ENCODE data around the gene UBE2QL1. TPM values are rescaled to one million over a fixed set of nuclear protein-coding genes. Genes with fewer than 3 reads are reported as not detected.
"Not testable (repeated sequence)": the region's sequence is repeated elsewhere in the genome, so short reads cannot be mapped to it uniquely, and the experiment has no call there.

UBE2QL1 gene
- total RNA-seq, 1 donor from 2014 or later = not detected

GRCh38 chr5:6494939-6495338 lies 46.3 kb downstream of the UBE2QL1 start:
- DNase-seq (ENCODE audit: extremely low read depth, low read depth, low spot score) = no peak

DNA sequence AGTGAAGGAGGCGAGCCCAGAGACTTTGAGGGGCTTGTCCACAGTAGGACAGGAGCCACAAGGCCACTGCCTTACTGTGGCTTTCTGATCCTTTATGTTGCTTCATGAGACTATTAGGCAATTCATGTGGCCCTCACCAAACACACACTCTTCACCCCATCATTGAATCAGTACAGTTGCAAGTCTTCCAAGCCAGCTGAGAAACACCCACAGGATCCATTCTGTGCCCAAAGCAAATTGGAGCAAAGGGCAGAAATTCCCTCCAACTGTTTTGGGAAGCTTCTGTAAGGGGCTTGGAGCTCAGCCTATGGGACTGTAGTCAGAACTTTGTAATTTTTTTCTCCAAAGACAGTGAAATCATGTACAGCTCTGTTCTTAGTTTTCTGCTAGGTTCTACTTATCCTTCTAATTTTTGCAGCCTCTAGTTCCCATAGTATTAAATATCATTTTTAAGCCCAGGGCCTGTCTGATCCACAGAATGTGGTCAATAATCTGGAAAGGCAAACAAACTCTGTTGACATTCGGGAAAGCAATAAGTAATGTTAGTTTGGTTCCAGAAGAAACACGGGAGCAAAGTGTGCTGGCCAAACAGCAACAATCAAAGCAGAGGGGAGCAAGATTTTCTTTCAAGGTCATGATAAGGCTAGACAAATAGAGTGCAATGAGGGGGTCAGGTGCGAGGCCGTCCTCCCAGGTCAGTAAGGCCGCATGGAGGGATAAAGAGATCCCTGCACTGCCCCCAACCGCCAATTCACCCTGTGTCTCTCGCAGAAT lies 47.0 kb downstream of the UBE2QL1 start:
- DNase-seq (ENCODE audit: extremely low read depth, low read depth, low spot score) = no peak

DNA sequence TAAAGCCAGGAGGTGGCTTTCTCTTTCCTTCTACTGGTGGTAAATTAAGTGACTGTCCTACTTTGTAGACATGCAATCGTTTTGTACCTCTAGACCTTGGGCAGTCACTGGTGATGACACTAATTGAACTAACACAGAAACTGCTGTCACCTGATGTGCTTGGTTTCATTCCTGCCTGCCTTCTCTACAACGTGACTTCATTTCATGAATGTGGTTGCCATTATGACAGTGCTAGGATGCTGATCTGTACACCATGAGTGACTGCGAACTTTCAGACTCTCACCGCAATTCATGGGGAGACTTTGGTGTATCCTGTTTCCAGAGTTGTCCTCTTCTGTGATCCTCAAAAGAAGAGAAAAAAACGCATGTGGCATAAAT lies 47.5 kb downstream of the UBE2QL1 start:
- no peak for DNase-seq (ENCODE audit: extremely low read depth, low read depth, low spot score)

DNA sequence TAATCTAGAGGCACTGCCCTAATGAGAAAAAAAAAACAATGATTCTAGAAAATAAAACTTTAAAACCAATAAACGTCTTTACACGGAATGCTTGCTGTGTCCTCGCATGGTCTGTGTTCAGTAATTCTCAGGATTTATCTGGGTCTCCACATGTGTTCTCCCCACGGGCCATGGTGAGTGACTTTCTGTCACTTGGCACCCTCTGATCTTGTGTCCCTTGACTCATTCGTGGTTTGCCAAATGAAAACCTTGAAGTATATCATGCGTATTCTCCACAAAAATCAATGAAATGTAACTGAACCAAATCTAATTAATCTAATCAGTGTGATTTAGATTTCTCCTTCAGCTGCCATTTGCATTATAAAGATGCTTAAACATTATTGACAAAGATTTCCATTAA lies 48.0 kb downstream of the UBE2QL1 start:
- DNase-seq (ENCODE audit: extremely low read depth, low read depth, low spot score) = no peak

DNA sequence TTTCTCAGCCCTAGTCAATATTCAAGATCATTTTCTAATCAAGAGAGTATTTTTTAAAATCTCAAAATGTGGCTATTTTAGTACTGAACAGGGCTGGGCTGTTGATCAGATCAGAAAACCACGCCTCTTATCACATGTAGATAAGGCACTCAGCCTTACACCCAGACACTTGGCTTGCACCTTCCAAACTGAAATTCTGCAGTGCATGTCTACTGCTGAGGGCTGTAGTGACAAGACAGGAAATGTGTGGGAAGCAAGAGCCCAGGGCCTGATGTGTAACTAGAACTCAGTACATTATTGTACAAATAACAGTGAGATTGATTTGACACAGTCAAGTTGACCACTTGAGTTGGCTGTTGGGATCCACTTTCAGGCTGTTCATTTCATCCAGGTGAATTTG lies 48.6 kb downstream of the UBE2QL1 start:
- no peak for DNase-seq (ENCODE audit: extremely low read depth, low read depth, low spot score)

DNA sequence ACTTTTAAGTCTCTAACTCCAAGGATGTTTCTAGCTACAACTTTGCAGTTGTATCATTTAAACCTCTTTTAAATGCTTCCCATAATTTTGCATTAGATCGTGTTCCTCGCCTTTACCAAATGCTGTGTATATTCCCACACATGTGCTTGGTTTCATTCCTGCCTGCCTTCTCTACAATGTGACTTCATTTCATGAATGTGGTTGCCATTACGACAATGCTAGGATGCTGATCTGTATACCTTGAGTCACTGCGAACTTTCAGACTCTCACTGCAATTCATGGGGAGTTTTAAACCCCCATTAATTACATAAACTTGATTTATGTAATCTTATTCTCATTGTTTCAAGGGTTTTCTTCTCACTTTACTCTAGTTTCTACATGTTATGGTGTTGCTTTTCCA lies 50.3 kb downstream of the UBE2QL1 start:
- DNase-seq (ENCODE audit: extremely low read depth, low read depth, low spot score) = no peak

DNA sequence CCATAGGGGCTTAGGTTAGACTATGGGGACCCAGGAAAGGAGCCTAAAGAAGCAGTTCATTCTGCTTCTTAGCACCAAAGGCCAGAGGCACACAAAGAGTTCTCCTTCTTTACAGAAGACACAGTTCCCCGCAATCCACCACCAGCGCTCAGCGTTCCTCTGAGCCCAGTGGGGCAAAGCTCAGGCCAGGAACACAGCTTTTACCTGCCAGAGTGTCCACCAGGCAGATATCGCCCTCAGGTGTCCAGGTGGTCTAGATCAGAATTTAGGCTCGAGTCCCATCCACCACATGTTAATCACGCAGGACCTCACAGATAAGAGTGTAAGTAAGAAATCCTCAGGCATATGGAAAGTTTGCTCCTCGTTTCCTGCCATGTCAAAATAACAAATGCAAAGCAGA lies 53.0 kb downstream of the UBE2QL1 start:
- no peak for DNase-seq (ENCODE audit: extremely low read depth, low read depth, low spot score)

DNA sequence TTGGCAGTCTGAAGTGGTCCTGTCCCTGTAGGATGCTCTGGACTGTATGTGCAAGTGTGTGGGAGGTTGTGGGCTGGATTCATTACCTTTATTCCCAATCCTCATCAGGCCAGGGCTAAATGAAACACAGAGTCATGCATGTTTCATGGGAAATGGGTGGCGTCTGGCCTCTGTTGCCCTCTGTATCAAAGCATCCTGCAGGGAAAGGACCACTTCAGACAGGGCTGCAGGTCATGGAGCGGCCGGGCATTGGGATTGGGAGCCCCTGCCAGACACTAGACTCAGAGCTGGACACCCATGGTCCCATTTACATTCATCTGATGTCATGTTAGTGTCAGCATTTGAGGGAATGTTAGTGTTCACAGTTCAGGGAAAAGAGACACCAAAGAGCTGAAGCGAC lies 53.8 kb downstream of the UBE2QL1 start:
- DNase-seq (ENCODE audit: extremely low read depth, low read depth, low spot score) = no peak

GRCh38 chr5:6503342-6503741 lies 54.7 kb downstream of the UBE2QL1 start:
- DNase-seq (ENCODE audit: extremely low read depth, low read depth, low spot score) = no peak

DNA sequence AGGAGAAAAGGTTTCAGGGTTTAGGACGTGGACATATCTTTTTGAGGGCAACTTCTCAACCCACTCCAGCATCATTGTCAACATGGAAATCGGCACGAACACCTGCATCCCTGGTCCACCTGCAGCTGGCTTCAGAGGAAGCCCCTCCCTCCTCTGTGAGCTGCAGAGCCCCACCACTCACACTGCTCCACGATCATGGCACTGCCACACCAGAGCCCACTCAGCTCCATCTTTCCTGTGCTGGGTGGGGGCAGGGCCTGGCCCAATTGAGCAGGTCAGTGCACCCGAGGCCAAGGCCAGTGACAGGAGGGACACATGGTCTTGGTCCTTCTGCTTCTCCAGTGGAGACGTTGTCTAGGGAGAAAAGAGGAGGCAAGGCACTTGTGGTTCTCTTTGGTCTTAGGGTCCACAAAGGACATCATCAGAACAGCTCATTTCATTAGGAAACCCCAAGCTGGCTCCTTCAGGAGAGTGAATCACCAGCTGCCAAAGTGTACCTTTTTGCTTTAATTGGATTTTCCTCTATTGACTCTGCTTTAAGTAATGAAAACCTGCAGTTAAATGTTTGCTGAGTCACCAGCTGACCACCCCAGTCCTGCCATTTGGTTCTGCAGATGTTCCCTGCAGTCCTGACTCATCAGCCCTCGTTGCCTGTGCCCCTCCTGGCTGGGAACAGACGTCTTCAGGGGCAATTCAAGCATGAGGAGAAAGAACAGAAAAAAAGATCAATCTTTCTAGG lies 56.2 kb downstream of the UBE2QL1 start:
- no peak for DNase-seq (ENCODE audit: extremely low read depth, low read depth, low spot score)

- no peak for DNase-seq (ENCODE audit: extremely low read depth, low read depth, low spot score)
Observed at GRCh38 chr5:6505416-6505755, 56.7 kb downstream of the UBE2QL1 start.

DNA sequence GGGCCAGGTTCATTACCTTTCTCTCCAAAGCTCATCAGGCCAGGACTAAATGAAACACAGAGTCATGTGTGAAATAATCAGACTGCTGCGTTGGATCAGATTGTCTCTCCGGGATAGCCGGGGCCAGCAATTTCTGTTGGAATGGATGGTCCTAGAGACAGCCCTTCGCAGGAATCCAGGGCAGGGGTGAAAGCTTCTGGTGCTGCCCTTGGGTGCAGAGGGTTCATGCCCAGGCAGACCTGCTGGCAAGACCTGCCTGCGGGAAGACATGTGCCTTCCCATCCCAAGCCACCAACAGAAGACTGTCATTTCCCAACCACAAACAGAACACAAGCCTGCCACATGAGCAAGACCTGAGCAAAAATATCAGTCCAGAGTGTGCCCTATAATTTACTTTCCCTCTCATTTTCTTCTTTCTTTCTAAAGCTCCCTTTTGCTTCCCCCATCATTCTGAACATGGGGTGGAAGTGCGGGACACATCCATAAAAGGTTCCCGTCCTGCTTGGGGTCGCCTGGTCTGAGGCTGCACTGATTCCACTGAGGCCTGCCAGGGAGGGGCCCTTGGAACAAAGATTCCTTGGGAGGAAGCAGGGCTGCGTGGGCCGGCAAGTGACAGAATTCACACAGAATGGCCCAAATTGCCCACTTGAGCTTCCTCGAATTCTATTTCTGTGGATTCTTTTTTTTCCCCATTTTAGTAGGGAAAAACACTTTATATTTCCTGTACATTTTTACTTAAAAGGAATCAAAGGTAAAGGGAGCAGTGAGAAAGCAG lies 57.3 kb downstream of the UBE2QL1 start:
- DNase-seq (ENCODE audit: extremely low read depth, low read depth, low spot score) = no peak

DNA sequence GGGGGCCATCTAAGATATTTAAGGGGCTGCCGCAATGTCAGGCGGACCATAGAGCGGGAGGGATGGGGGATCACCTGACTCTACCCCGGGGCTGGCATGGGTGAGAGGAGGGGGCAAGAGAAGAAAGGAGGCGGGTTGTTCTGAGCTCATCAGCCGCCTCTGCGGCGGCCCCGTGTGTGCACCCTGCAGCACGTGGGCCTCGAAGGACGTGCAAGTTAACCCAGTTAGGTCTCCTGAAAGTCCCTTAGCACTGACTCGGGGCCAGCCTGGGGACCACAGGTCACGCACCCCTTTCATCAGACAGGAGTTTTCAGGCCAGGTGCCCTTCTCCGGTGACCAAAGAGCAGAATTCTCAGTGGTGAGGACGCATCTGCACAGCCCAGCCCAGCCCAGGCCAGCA lies 58.0 kb downstream of the UBE2QL1 start:
- no peak for DNase-seq (ENCODE audit: extremely low read depth, low read depth, low spot score)

- DNase-seq (ENCODE audit: extremely low read depth, low read depth, low spot score) = no peak
Observed at GRCh38 chr5:6508931-6509330, 60.3 kb downstream of the UBE2QL1 start.

DNA sequence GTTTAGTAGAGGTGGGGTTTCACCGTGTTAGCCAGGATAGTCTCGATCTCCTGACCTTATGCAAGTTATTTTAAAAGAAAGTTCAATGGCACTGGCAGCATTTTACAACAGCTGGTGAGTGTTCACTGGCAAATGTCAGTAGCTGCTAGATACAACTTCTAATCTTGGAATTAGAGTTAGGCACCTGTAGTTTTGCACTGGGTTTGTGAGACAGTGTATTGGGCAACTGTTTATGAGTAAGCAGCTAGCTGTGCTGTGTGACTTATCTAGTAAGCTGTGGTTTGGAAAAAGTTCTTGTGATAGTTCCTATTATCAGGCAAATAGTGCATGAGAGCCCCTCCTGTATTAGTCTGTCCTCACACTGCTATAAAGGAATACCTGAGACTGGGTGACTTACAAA lies 61.5 kb downstream of the UBE2QL1 start:
- no peak for DNase-seq (ENCODE audit: extremely low read depth, low read depth, low spot score)

DNA sequence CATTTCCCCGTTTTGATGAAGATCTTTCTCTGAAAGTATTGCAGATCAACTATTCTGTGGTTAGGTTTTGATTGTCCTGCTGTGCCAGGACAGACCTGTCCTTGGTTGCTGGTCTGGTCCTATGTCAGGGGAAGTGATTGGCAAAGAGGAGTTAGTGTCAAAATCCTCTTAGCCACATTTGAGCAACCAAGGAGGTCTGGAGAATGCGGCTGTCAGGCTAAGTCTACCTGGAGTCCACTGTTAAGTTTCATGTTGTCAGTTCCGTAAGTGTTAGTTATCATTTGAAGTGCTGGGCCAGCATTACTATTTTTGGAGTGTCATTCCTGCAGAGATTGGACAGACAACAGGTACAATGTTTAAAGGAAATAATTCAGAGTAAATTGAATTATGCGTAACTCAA lies 62.3 kb downstream of the UBE2QL1 start:
- DNase-seq (ENCODE audit: extremely low read depth, low read depth, low spot score) = no peak

GRCh38 chr5:6515812-6516211 lies 67.2 kb downstream of the UBE2QL1 start:
- not testable (repeated sequence) for DNase-seq (ENCODE audit: extremely low read depth, low read depth, low spot score)

GRCh38 chr5:6516823-6517222 lies 68.2 kb downstream of the UBE2QL1 start:
- DNase-seq (ENCODE audit: extremely low read depth, low read depth, low spot score) = no peak

- no peak for DNase-seq (ENCODE audit: extremely low read depth, low read depth, low spot score)
Observed at GRCh38 chr5:6517510-6517909, 68.9 kb downstream of the UBE2QL1 start.

GRCh38 chr5:6518298-6519057 lies 69.8 kb downstream of the UBE2QL1 start:
- no peak for DNase-seq (ENCODE audit: extremely low read depth, low read depth, low spot score)

DNA sequence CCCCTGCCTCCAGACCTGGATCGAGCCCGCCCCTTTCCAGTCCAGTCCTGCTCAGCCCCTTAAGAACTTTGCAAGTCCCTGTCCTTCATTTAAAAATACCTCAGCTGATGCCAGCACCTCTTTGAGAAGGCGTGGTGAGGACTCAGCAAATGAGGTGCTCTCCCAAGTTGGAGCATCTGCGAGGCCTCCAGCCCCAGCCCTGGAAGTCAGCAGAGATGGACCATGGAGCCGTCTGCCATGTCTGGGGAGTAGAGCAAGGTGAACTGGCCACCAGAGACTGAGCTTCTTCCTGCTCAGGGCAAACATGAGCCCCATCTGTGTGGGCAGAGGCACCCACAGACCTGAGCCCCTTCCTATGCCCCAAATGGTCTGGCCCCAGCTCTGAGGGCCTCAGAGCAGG lies 71.5 kb downstream of the UBE2QL1 start:
- no peak for DNase-seq (ENCODE audit: extremely low read depth, low read depth, low spot score)

Measured in glomerular endothelial cell (primary cell).